Esophagus squamous epithelium (tissue), 4 donors: ENCODE measurements around the gene ARGLU1.

Experiments
- POLR2A ChIP-seq, 4 donors: fragments of 450-650 bp; IDR thresholded peaks; one replicate each; pipeline ENCODE4 v1.6.1; 2017; ENCODE audit warnings: antibody characterized with exemption in 4 of 4, mild to moderate bottlenecking in 4 of 4, moderate library complexity in 3 of 4
- TF ChIP-seq, protein P1 (sequence below), 6 experiments: fragments of 450-650 bp in 4 of 6; fragments of 200-600 bp in 2 of 6; sonication (generic) in 2 of 6; IDR thresholded peaks; one replicate each; pipeline ENCODE4 v1.5.1; 2016 to 2019; ENCODE audit warnings: antibody characterized with exemption in 6 of 6, mild to moderate bottlenecking in 4 of 6, moderate library complexity in 4 of 6

GRCh38 chr13:106527445-106527801 is 40.5 kb downstream of the ARGLU1 start:
- TF ChIP-seq, protein P1, sequence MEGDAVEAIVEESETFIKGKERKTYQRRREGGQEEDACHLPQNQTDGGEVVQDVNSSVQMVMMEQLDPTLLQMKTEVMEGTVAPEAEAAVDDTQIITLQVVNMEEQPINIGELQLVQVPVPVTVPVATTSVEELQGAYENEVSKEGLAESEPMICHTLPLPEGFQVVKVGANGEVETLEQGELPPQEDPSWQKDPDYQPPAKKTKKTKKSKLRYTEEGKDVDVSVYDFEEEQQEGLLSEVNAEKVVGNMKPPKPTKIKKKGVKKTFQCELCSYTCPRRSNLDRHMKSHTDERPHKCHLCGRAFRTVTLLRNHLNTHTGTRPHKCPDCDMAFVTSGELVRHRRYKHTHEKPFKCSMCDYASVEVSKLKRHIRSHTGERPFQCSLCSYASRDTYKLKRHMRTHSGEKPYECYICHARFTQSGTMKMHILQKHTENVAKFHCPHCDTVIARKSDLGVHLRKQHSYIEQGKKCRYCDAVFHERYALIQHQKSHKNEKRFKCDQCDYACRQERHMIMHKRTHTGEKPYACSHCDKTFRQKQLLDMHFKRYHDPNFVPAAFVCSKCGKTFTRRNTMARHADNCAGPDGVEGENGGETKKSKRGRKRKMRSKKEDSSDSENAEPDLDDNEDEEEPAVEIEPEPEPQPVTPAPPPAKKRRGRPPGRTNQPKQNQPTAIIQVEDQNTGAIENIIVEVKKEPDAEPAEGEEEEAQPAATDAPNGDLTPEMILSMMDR (IDR thresholded peaks at IDR 0.05), result no peak
- no peak for TF ChIP-seq POLR2A (IDR thresholded peaks at IDR 0.05)
